Body of pancreas (tissue), 4 donors: Measurements from ENCODE around the gene LETM1. TPM values are rescaled to one million over a fixed set of nuclear protein-coding genes. Genes with fewer than 3 reads are reported as not detected.

Experiments used
- ATAC-seq: fragments of 150-250 bp; one replicate; pipeline ENCODE4 v1.9.1; 2016
- DNase-seq, 4 donors: peaks; one replicate each; pipeline ENCODE4 v3.0.0-alpha.2; 2019
- H3K27ac ChIP-seq, 4 donors: fragments of 200-600 bp; sonication (generic); 1 replicate in 3 of 4; 2 replicates in 1 of 4; pipeline versions ENCODE4 v1.5.1 to v1.6.1; 2016 to 2019; ENCODE audit warnings: mild to moderate bottlenecking in 1 of 4, mixed read lengths in 1 of 4, moderate library complexity in 1 of 4
- H3K27me3 ChIP-seq, 2 donors: fragments of 200-600 bp; sonication (generic); one replicate each; pipeline ENCODE4 v1.6.0; 2016; ENCODE audit warnings: mild to moderate bottlenecking in 1 of 2
- H3K36me3 ChIP-seq, 2 donors: fragments of 200-600 bp; sonication (generic); replicated peaks in 1 of 2; 2 replicates each; pipeline ENCODE4 v1.5.1; 2016; ENCODE audit warnings: low read depth in 2 of 2; ENCODE audit not compliant: insufficient read depth in 1 of 2
- H3K4me1 ChIP-seq: fragments of 200-600 bp; sonication (generic); one replicate; pipeline ENCODE4 v1.6.0; 2016
- H3K4me3 ChIP-seq, 2 donors: fragments of 200-600 bp; sonication (generic); 1 replicate in 1 of 2; 2 replicates in 1 of 2; pipeline ENCODE4 v1.5.1; 2016 to 2019
- H3K9me3 ChIP-seq, 3 donors: fragments of 200-600 bp; sonication (generic); 1 replicate in 2 of 3; 2 replicates in 1 of 3; pipeline ENCODE4 v1.5.1; 2016
- CTCF ChIP-seq, 7 experiments: fragments of 450-650 bp in 4 of 7; fragments of 200-600 bp in 3 of 7; sonication (generic) in 3 of 7; IDR thresholded peaks; one replicate each; pipeline ENCODE4 v1.5.1; 2016 to 2019; ENCODE audit warnings: antibody characterized with exemption in 7 of 7
- POLR2A ChIP-seq, 3 donors: fragments of 450-650 bp; IDR thresholded peaks; one replicate each; pipeline ENCODE4 v1.6.1; 2016; ENCODE audit warnings: antibody characterized with exemption in 3 of 3, mild to moderate bottlenecking in 2 of 3
- WGBS, 2 donors: methylation state at CpG; one replicate each; pipeline ENCODE4 v1.1.5; 2017; 5-methylcytosine and 5-hydroxymethylcytosine counted together
- intact Hi-C: fragments of 100-400 bp; cut with DNase I; formaldehyde crosslinking; loops from one replicate; pipeline ENCODE4 v1.15.1; 2023
- total RNA-seq, 2 donors: library from RNA; depleted of rRNA; stranded (reverse); fragments of >200 nt; gene quantifications; one replicate each; pipeline ENCODE4 v1.1.0, GENCODE V29; 2016

Gene LETM1
- total RNA-seq, 2 donors from 2014 or later = 23.3 to 52.4 TPM

- Histone ChIP-seq H3K4me1 (no peaks in the 10 kb centered on the region), H3K36me3 (peaks cover 0 to 3% of the 10 kb centered on the region in 2 donors), H3K27me3 (no peaks in the 10 kb centered on the region), H3K9me3 (no peaks in the 10 kb centered on the region), H3K27ac (no peak overlapping the region), H3K4me3 (no peak overlapping the region)
- no peak for ATAC-seq
- DNase-seq = no peak
- WGBS, 2 donors = 90 to 91% methylated on average over 16 of the region's 16 CpGs
- no peak for TF ChIP-seq CTCF (IDR thresholded peaks at IDR 0.05)
- intact Hi-C loops = loop anchor here (10.0 kb wide), 1 partner anchor 46 kb away; the partner anchor contains the start of gene LETM1
Observed at GRCh38 chr4:1900624-1901023, 44.7 kb upstream of the LETM1 start.

DNA sequence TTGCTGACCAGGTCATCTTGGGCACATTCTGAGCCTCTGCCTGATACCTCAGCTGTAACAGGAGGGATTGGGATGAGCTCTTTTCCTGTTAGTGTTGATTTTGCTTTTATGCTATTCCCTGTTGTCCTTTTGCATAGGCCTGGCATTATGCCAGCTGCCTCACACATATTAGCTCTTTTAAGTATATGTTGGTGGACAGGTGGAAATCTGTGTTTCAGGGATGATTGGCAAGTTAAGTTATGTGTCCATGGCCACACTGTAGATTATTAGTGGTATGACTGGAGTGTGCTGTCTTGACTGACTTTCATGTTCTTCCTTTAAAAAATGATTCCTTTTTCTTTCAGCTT, 44.1 kb upstream of the LETM1 start:
- ATAC-seq (no peak), DNase-seq (no peak)
- H3K27me3 ChIP-seq = no peaks in the 10 kb centered on the region
- H3K9me3 ChIP-seq = no peaks in the 10 kb centered on the region
- no peaks in the 10 kb centered on the region for H3K4me1 ChIP-seq
- H3K4me3 ChIP-seq = no peak overlapping the region
- TF ChIP-seq POLR2A (IDR thresholded peaks at IDR 0.05) = no peak
- TF ChIP-seq CTCF (IDR thresholded peaks at IDR 0.05) = no peak
- intact Hi-C loops = loop anchor here (10.0 kb wide), 1 partner anchor 45 kb away; the partner anchor contains the start of gene LETM1
- H3K27ac ChIP-seq = no peak overlapping the region
- H3K36me3 ChIP-seq = peaks cover 0 to 3% of the 10 kb centered on the region in 2 donors

- Histone ChIP-seq H3K4me3 (no peak overlapping the region), H3K9me3 (no peaks in the 10 kb centered on the region), H3K4me1 (no peaks in the 10 kb centered on the region), H3K27me3 (no peaks in the 10 kb centered on the region), H3K27ac (no peak overlapping the region), H3K36me3 (peaks cover 0 to 3% of the 10 kb centered on the region in 2 donors)
- TF ChIP-seq POLR2A (IDR thresholded peaks at IDR 0.05) (no peak), CTCF (IDR thresholded peaks at IDR 0.05) (peak; percentile 79 to 89 (median 86))
- ATAC-seq (peak; percentile 87), DNase-seq (peak; percentile 71 to 81 (median 75))
- intact Hi-C loops = loop anchor here (5.0 to 10.0 kb wide), 2 partner anchors 45 to 147 kb away; partner anchors contain the start of gene LETM1
- WGBS, 2 donors = 21 to 22% methylated on average over 13 to 15 of the region's 15 CpGs
Observed at GRCh38 chr4:1899149-1900086, 43.5 kb upstream of the LETM1 start.

DNA sequence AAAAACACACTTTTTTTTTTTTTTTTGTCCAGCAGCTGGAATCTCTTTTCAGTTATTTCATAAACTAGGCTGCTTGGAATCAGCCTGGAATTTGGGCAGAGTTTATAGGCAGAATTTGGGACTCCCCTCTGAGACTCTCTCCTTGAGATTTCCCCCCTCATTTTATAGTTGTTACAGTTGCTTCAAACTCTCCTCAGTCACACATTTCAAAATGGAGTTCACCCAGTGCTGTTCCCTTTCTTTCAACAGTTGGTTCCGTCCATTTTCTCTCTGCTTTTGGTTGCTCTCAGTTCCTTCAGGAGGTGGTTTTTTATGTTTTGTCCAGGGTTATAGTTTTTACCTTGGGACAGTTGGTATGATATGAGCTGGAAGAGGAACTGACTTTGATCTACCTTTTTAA, 42.7 kb upstream of the LETM1 start:
- 63 to 76% methylated on average over 1 of the region's 1 CpG for WGBS, 2 donors
- no peak for DNase-seq
- intact Hi-C loops = loop anchor here (5.0 kb wide), 1 partner anchor 146 kb away; no protein-coding TSS in a partner anchor
- ATAC-seq = no peak
- no peaks in the 10 kb centered on the region for H3K27me3 ChIP-seq
- H3K36me3 ChIP-seq = peaks cover 0 to 3% of the 10 kb centered on the region in 2 donors
- no peak for TF ChIP-seq CTCF (IDR thresholded peaks at IDR 0.05)
- no peak for TF ChIP-seq POLR2A (IDR thresholded peaks at IDR 0.05)
- H3K9me3 ChIP-seq = no peaks in the 10 kb centered on the region
- H3K27ac ChIP-seq = no peak overlapping the region
- no peaks in the 10 kb centered on the region for H3K4me1 ChIP-seq
- H3K4me3 ChIP-seq = no peak overlapping the region
